ENCODE data around the gene RDH5. TPM values are rescaled to one million over a fixed set of nuclear protein-coding genes. Genes with fewer than 3 reads are reported as not detected.
A peak's percentile ranks its signal among the peaks of the same experiment; 100 is the strongest.

Gene RDH5
- total RNA-seq, 3 donors from 2014 or later (not counting 1 experiment from before 2014, with no cell fraction given), result 9.6 to 19.0 (median 10.1) TPM

DNA sequence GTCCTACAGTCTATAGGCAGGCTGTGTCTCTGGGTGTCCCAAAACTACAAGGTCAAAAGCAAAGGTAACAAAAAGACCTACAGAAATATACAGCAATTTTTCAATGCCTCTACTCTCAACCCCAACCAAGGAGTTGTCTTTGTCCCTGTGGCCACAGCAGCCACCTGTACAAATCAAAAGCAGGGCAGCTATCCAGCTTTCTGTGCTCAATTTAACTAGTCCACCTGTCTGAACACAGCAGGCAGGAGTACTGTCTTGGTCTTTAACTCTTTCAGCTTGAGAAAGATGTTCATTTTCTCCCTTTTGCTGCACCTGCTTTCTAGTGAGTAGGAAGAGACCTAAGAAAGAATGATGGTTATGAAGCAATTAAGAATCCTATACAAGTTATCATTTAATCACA, 42.5 kb downstream of the RDH5 start:
- H3K27me3 Mint-ChIP-seq (ENCODE audit: low read depth in 2 of 2), result no peaks in the 10 kb centered on the region
- no peaks in the 10 kb centered on the region for H3K4me1 ChIP-seq (ENCODE audit: control insufficient read depth, insufficient read depth, low read length)
- no peaks in the 10 kb centered on the region for H3K9me3 Mint-ChIP-seq
- H3K27me3 ChIP-seq (ENCODE audit: control insufficient read depth, insufficient read depth, low read length), result no peaks in the 10 kb centered on the region
- no peak for DNase-seq
- H3K4me1 Mint-ChIP-seq, result peaks cover 5 to 12% of the 10 kb centered on the region in 2 donors
- peaks cover 36% of the 10 kb centered on the region for H3K36me3 ChIP-seq (ENCODE audit: control insufficient read depth, insufficient read depth, low read length)
- H3K36me3 Mint-ChIP-seq, result peaks cover 4% of the 10 kb centered on the region
- no peak overlapping the region for H3K4me3 Mint-ChIP-seq
- no peaks in the 10 kb centered on the region for H3K9me3 ChIP-seq (ENCODE audit: control insufficient read depth, insufficient read depth, low read length)
- no peak overlapping the region for H3K27ac ChIP-seq (ENCODE audit: low read length)
- intact Hi-C loops (cut with micrococcal nuclease), result no loop called here
- H3K27ac Mint-ChIP-seq, result no peak overlapping the region
- no peak overlapping the region for H3K4me3 ChIP-seq (ENCODE audit: low read length)
- no peak for ATAC-seq
- TF ChIP-seq, protein P1, sequence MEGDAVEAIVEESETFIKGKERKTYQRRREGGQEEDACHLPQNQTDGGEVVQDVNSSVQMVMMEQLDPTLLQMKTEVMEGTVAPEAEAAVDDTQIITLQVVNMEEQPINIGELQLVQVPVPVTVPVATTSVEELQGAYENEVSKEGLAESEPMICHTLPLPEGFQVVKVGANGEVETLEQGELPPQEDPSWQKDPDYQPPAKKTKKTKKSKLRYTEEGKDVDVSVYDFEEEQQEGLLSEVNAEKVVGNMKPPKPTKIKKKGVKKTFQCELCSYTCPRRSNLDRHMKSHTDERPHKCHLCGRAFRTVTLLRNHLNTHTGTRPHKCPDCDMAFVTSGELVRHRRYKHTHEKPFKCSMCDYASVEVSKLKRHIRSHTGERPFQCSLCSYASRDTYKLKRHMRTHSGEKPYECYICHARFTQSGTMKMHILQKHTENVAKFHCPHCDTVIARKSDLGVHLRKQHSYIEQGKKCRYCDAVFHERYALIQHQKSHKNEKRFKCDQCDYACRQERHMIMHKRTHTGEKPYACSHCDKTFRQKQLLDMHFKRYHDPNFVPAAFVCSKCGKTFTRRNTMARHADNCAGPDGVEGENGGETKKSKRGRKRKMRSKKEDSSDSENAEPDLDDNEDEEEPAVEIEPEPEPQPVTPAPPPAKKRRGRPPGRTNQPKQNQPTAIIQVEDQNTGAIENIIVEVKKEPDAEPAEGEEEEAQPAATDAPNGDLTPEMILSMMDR (IDR thresholded peaks at IDR 0.05), result no peak

- H3K4me3 ChIP-seq (ENCODE audit: low read length), result no peak overlapping the region
- TF ChIP-seq, protein P1 (IDR thresholded peaks at IDR 0.05), result no peak
- Mint-ChIP-seq H3K27me3 (ENCODE audit: low read depth in 2 of 2) (no peaks in the 10 kb centered on the region), H3K4me1 (peaks cover 5 to 17% of the 10 kb centered on the region in 2 donors), H3K4me3 (no peak overlapping the region), H3K36me3 (no peaks in the 10 kb centered on the region), H3K27ac (no peak overlapping the region), H3K9me3 (no peaks in the 10 kb centered on the region)
- H3K27me3 ChIP-seq (ENCODE audit: control insufficient read depth, insufficient read depth, low read length), result no peaks in the 10 kb centered on the region
- WGBS (ENCODE audit: insufficient coverage), result 97% methylated on average over 5 of the region's 5 CpGs
- H3K9me3 ChIP-seq (ENCODE audit: control insufficient read depth, insufficient read depth, low read length), result no peaks in the 10 kb centered on the region
- ATAC-seq (no peak), DNase-seq (no peak)
- no peaks in the 10 kb centered on the region for H3K4me1 ChIP-seq (ENCODE audit: control insufficient read depth, insufficient read depth, low read length)
- intact Hi-C loops (cut with micrococcal nuclease), result no loop called here
- peaks cover 21% of the 10 kb centered on the region for H3K36me3 ChIP-seq (ENCODE audit: control insufficient read depth, insufficient read depth, low read length)
- no peak overlapping the region for H3K27ac ChIP-seq (ENCODE audit: low read length)
Measured at GRCh38 chr12:55765736-55766290, 45.6 kb downstream of the RDH5 start.

DNA sequence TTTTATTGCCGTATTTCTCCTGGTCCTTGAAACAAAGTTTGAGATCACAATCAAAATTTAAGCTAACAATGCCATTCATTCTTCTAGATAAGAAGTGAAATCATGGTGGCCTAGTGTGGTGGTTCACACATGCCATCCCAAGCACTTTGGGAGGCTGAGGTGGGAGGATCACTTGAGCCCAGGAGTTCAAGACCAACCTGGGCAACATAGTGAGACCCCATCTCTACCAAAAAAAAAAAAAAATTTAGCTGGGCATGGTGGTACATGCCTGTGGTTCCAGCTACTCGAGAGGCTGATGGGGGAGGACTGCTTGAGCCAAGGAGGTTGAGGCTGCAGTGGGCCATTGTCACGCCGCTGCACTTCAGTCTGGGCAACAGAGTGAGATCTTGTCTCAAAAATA, 47.0 kb downstream of the RDH5 start:
- Mint-ChIP-seq H3K27me3 (ENCODE audit: low read depth in 2 of 2) (no peaks in the 10 kb centered on the region), H3K9me3 (no peaks in the 10 kb centered on the region), H3K4me1 (peaks cover 11 to 23% of the 10 kb centered on the region in 2 donors), H3K27ac (no peak overlapping the region), H3K4me3 (no peak overlapping the region), H3K36me3 (no peaks in the 10 kb centered on the region)
- TF ChIP-seq, protein P1 (IDR thresholded peaks at IDR 0.05), result no peak
- no peak for DNase-seq
- Histone ChIP-seq H3K4me1 (ENCODE audit: control insufficient read depth, insufficient read depth, low read length) (no peaks in the 10 kb centered on the region), H3K36me3 (ENCODE audit: control insufficient read depth, insufficient read depth, low read length) (peaks cover 25% of the 10 kb centered on the region), H3K27ac (ENCODE audit: low read length) (no peak overlapping the region), H3K9me3 (ENCODE audit: control insufficient read depth, insufficient read depth, low read length) (no peaks in the 10 kb centered on the region), H3K27me3 (ENCODE audit: control insufficient read depth, insufficient read depth, low read length) (no peaks in the 10 kb centered on the region), H3K4me3 (ENCODE audit: low read length) (no peak overlapping the region)
- intact Hi-C loops (cut with micrococcal nuclease), result no loop called here
- ATAC-seq, result no peak
- WGBS (ENCODE audit: insufficient coverage), result 95% methylated on average over 3 of the region's 4 CpGs

- Histone ChIP-seq H3K36me3 (ENCODE audit: control insufficient read depth, insufficient read depth, low read length) (peaks cover 16% of the 10 kb centered on the region), H3K9me3 (ENCODE audit: control insufficient read depth, insufficient read depth, low read length) (no peaks in the 10 kb centered on the region), H3K4me3 (ENCODE audit: low read length) (no peak overlapping the region), H3K27me3 (ENCODE audit: control insufficient read depth, insufficient read depth, low read length) (no peaks in the 10 kb centered on the region), H3K27ac (ENCODE audit: low read length) (no peak overlapping the region), H3K4me1 (ENCODE audit: control insufficient read depth, insufficient read depth, low read length) (peaks cover 3% of the 10 kb centered on the region)
- Mint-ChIP-seq H3K27me3 (ENCODE audit: low read depth in 2 of 2) (no peaks in the 10 kb centered on the region), H3K27ac (peak overlapping the region; percentile 29 to 79), H3K4me1 (peaks cover 14 to 19% of the 10 kb centered on the region in 2 donors), H3K4me3 (no peak overlapping the region), H3K36me3 (no peaks in the 10 kb centered on the region), H3K9me3 (no peaks in the 10 kb centered on the region)
- intact Hi-C loops (cut with micrococcal nuclease), result no loop called here
- WGBS (ENCODE audit: insufficient coverage), result 97% methylated on average over 6 of the region's 6 CpGs
- TF ChIP-seq, protein P1 (IDR thresholded peaks at IDR 0.05), result no peak
- ATAC-seq, result no peak
- no peak for DNase-seq
Measured at GRCh38 chr12:55771736-55772135, 51.5 kb downstream of the RDH5 start.
